ENCODE measurements around the gene DICER1. TPM values are rescaled to one million over a fixed set of nuclear protein-coding genes. Genes with fewer than 3 reads are reported as not detected.

Gene DICER1
- total and polyA plus RNA-seq, 2 donors: 15.4 to 146 TPM

GRCh38 chr14:95045106-95045701 lies 112.1 kb downstream of the DICER1 start:
- no peak for DNase-seq (ENCODE audit: extremely low spot score)
- Histone ChIP-seq H3K4me1 (ENCODE audit: insufficient read depth) (no peaks in the 10 kb centered on the region), H3K36me3 (ENCODE audit: insufficient read depth) (no peaks in the 10 kb centered on the region), H3K27ac (ENCODE audit: low read depth) (no peak overlapping the region), H3K4me3 (ENCODE audit: low read depth, low read length) (no peak overlapping the region)
- 83% methylated on average over 13 of the region's 13 CpGs for WGBS

GRCh38 chr14:95044463-95045105 lies 112.7 kb downstream of the DICER1 start:
- Histone ChIP-seq H3K4me3 (ENCODE audit: low read depth, low read length) (no peak overlapping the region), H3K36me3 (ENCODE audit: insufficient read depth) (no peaks in the 10 kb centered on the region), H3K27ac (ENCODE audit: low read depth) (no peak overlapping the region), H3K4me1 (ENCODE audit: insufficient read depth) (no peaks in the 10 kb centered on the region)
- 83% methylated on average over 17 of the region's 17 CpGs for WGBS
- no peak for DNase-seq (ENCODE audit: extremely low spot score)

GRCh38 chr14:95043732-95044462 lies 113.4 kb downstream of the DICER1 start:
- H3K36me3 ChIP-seq (ENCODE audit: insufficient read depth): no peaks in the 10 kb centered on the region
- DNase-seq (ENCODE audit: extremely low spot score): no peak
- WGBS: 87% methylated on average over 17 of the region's 17 CpGs
- no peak overlapping the region for H3K4me3 ChIP-seq (ENCODE audit: low read depth, low read length)
- no peak overlapping the region for H3K27ac ChIP-seq (ENCODE audit: low read depth)
- no peaks in the 10 kb centered on the region for H3K4me1 ChIP-seq (ENCODE audit: insufficient read depth)

GRCh38 chr14:95043314-95043713 lies 114.0 kb downstream of the DICER1 start:
- H3K27ac ChIP-seq (ENCODE audit: low read depth): no peak overlapping the region
- DNase-seq (ENCODE audit: extremely low spot score): no peak
- no peaks in the 10 kb centered on the region for H3K4me1 ChIP-seq (ENCODE audit: insufficient read depth)
- 92% methylated on average over 6 of the region's 6 CpGs for WGBS
- H3K36me3 ChIP-seq (ENCODE audit: insufficient read depth): no peaks in the 10 kb centered on the region
- no peak overlapping the region for H3K4me3 ChIP-seq (ENCODE audit: low read depth, low read length)

GRCh38 chr14:95041477-95042020 lies 115.8 kb downstream of the DICER1 start:
- Histone ChIP-seq H3K4me3 (ENCODE audit: low read depth, low read length) (no peak overlapping the region), H3K4me1 (ENCODE audit: insufficient read depth) (no peaks in the 10 kb centered on the region), H3K36me3 (ENCODE audit: insufficient read depth) (no peaks in the 10 kb centered on the region), H3K27ac (ENCODE audit: low read depth) (no peak overlapping the region)
- DNase-seq (ENCODE audit: extremely low spot score): no peak
- 90% methylated on average over 5 of the region's 5 CpGs for WGBS

- 65% methylated on average over 9 of the region's 9 CpGs for WGBS
- Histone ChIP-seq H3K4me3 (ENCODE audit: low read depth, low read length) (no peak overlapping the region), H3K27ac (ENCODE audit: low read depth) (no peak overlapping the region)
Measured at GRCh38 chr14:95040708-95041476, 116.4 kb downstream of the DICER1 start.

GRCh38 chr14:95039993-95040348 lies 117.4 kb downstream of the DICER1 start:
- no peak overlapping the region for H3K4me3 ChIP-seq (ENCODE audit: low read depth, low read length)
- no peaks in the 10 kb centered on the region for H3K36me3 ChIP-seq (ENCODE audit: insufficient read depth)
- H3K4me1 ChIP-seq (ENCODE audit: insufficient read depth): no peaks in the 10 kb centered on the region
- 88% methylated on average over 4 of the region's 4 CpGs for WGBS
- no peak overlapping the region for H3K27ac ChIP-seq (ENCODE audit: low read depth)
- no peak for DNase-seq (ENCODE audit: extremely low spot score)

More at GRCh38 chr14:95040708-95041476, 116.4 kb downstream of the DICER1 start:
- H3K4me1 ChIP-seq (ENCODE audit: insufficient read depth): no peaks in the 10 kb centered on the region
- H3K36me3 ChIP-seq (ENCODE audit: insufficient read depth): no peaks in the 10 kb centered on the region
- no peak for DNase-seq (ENCODE audit: extremely low spot score)

- WGBS: 83% methylated on average over 17 of the region's 17 CpGs
- DNase-seq (ENCODE audit: extremely low spot score): no peak
- H3K4me1 ChIP-seq (ENCODE audit: insufficient read depth): no peaks in the 10 kb centered on the region
- H3K36me3 ChIP-seq (ENCODE audit: insufficient read depth): no peaks in the 10 kb centered on the region
- no peak overlapping the region for H3K4me3 ChIP-seq (ENCODE audit: low read depth, low read length)
- no peak overlapping the region for H3K27ac ChIP-seq (ENCODE audit: low read depth)
Measured at GRCh38 chr14:95039259-95039992, 117.9 kb downstream of the DICER1 start.

GRCh38 chr14:95038521-95039250 lies 118.6 kb downstream of the DICER1 start:
- no peak for DNase-seq (ENCODE audit: extremely low spot score)
- WGBS: 84% methylated on average over 9 of the region's 9 CpGs
- Histone ChIP-seq H3K36me3 (ENCODE audit: insufficient read depth) (no peaks in the 10 kb centered on the region), H3K4me3 (ENCODE audit: low read depth, low read length) (no peak overlapping the region), H3K4me1 (ENCODE audit: insufficient read depth) (no peaks in the 10 kb centered on the region), H3K27ac (ENCODE audit: low read depth) (no peak overlapping the region)

GRCh38 chr14:95037273-95037672 lies 120.1 kb downstream of the DICER1 start:
- Histone ChIP-seq H3K36me3 (ENCODE audit: insufficient read depth) (no peaks in the 10 kb centered on the region), H3K27ac (ENCODE audit: low read depth) (no peak overlapping the region), H3K4me3 (ENCODE audit: low read depth, low read length) (no peak overlapping the region), H3K4me1 (ENCODE audit: insufficient read depth) (no peaks in the 10 kb centered on the region)
- DNase-seq (ENCODE audit: extremely low spot score): no peak
- WGBS: 97% methylated on average over 2 of the region's 2 CpGs

Data from urinary bladder (tissue), 4 donors.